HG03196 (cell line): ENCODE results near the gene SLC22A1.

Experiments used
- ATAC-seq: cut with Tn5 transposase; IDR thresholded peaks from one replicate; pipeline ENCODE4 v1.9.1; 2021; ENCODE audit not compliant: unreplicated experiment

SLC22A1 gene

DNA sequence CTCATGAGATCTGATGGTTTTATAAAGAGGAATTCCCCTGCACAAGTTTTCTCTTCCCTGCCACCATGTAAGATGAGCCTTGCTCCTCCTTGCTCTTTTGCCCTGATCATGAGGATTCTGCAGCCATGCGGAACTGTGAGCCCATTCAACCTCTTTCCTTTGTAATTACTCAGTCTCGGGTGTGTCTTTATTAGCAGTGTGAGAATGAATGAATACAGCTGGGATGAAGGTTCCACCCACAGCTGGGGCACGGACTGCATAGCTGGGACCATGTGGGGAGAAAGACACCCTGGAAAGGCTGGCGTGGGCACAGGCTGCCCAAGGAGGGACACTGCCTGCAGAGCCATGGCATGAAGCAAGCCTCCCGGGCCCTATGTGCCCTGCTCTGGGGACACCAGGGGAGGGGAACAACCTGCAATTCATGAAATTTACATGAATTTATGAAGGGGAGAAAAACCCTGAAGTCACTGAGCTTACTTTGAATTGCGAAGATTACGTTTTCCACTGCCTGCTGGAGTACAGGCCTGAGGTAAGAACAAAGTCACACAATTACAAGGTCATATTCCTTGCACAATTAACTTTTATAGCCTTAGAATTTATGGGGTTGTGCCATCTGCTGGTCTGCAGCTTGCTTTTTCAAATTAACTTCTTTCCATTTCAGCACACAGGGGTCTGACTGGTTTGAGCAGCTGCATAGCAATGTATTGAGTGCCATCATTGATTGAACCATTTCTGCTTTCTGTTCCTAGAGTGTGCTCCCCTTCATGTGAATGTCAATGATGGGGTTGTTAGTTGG, 46.2 kb downstream of the SLC22A1 start:
- ATAC-seq = no peak

DNA sequence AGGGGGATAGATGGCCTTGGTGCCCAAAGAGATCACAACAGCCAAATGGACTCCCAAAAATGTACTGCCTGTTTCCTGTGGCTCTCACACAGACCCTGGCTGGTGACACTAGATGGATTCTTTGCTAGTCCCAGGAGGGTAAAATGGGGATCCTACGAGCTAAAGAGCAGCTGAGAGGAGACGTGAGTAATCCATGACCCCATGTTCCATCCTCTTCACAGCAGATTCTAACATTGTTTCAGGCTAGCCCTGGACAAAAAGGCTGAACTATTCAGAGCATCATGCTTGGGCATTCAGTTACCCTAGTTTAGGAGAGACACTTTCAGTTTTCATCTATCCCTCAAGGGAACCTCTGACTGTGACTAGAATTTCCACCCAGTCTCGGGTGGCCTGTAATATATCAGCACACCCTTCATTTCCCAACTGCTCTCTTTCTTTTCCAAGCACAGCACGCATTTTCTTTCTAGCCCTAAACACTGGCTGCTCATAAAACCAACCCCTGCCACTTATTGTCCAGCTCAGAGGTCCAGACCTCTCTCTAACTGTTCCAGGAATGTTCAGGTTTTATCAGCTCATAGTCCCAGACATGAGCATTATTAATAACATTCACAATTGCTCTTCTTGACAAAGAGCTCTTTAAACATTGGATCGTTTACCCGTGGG, 48.5 kb downstream of the SLC22A1 start:
- no peak for ATAC-seq

DNA sequence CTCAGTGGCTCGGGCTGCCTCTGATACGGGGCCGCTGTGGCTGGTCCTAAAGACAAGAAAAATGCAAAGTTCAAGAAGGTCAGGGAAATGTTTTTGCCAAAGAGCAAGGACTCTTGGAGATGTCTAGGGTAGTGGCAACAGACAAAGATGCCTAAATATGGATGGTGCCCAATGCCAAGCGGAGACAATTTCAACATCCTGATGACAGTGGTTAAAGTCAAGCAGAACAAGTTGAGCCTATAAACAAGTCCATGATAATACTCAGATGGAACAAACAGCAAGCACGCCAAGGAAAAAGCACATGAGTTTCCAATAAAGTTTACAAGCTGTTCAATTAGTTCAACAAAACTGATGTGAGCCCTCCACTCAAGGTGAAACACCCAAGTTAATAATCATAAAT, 51.1 kb downstream of the SLC22A1 start:
- ATAC-seq = no peak

DNA sequence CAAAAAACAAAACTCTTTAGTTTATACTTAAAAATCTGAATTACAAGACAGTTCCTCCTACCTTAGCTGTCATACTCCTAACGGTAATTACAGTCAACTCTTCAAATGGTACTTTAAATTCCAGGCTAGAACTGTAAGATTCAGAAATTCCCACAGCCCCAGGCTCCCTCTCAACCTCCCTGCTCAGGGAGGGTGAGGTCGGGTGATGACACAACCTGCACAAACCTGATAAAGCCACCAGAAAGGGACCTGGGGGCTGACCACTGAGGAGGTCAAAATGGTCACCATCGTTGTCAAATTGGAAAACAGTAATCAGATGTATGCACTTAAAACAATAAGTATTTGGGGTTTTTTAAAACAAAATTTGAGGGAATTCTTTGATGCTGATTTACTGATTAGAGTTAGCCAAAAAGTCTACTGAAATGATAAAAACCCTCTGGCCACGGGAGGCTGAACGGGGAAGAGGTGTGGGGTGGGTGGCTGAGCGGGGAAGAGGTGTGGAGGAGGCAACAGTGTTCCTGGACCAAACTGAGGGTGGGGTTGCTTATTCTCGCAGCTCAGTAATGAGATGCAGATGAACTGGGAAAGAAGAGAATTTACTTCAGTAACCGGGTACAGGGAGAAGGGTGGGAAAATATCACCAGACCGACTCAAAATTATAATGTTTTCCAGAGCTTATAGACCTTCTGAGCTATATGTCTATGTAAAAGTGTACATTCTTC, 52.4 kb downstream of the SLC22A1 start:
- no peak for ATAC-seq

DNA sequence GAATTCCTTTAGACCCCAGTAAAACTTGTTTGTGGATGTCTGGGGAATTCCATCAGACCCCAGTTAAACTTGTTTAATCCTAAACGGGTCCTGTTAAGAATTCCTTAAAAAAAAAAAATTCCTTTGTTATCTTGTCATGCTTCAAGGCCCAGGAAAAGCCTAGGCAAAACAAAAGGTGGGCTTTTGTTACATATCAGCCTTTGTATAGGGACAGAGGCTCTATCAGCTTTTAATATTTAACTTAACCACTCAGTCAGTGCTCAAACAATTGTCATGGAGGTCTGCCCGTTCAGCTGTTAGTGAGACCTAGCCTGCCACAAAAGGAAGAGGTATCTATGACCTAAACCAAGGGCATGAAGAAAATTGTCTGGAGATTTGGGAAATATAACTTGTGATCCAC, 53.1 kb downstream of the SLC22A1 start:
- no peak for ATAC-seq

DNA sequence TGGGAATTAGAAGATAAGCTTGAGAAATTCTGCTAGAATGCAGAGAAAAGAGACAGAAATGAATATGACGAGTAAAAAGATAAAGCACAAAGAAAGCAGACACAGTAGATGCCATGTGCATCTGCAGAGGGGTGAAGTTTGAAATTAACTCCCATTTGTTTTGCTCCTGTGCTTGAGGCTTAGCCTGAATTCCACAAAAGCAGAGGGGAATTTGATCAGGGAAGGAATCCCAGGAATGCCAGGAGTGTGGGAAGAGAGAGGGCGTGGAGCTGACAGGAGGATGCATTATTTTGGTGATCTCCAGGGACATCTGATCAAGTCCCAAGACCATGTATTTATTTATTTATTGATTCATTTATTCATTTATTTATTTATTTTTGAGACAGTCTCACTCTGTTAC, 55.6 kb downstream of the SLC22A1 start:
- no peak for ATAC-seq

DNA sequence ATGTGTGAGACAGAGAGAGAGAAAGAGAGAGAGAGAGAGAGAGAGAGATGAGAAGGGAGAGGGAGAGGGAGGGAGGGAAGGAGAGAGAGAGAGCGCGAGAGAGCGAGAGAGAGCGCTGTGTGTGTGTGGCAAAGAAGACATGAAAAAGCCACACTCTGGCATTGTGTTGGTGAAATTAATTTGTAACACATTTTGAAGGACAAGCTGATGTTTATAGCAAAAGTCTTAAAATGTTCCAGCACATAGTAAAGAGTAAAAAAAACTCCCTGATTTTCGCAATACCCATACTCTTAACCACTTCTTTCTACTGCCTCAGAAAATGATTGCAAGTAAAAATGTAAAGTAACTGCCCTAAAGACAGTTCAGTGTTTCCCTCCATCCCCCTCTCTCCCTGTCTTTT, 56.7 kb downstream of the SLC22A1 start:
- no peak for ATAC-seq

DNA sequence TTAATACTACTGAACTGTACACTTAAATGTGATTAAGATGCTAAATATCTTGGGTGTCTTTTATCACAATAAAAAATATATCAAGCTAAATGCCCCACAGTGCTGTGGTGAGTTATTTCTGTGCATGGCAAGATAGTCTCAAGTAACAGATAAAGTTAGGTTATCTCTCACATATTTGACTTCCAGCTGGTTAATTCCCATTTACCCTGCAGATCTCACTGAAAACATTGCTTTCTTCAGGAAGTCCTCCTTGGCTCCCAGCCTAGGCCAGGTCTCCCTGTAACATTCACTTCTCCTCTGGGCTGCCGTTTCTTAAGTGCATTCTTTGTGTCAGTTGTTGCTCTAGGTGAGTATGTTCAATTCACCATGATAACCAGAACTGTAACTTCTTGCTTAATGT, 59.1 kb downstream of the SLC22A1 start:
- no peak for ATAC-seq

DNA sequence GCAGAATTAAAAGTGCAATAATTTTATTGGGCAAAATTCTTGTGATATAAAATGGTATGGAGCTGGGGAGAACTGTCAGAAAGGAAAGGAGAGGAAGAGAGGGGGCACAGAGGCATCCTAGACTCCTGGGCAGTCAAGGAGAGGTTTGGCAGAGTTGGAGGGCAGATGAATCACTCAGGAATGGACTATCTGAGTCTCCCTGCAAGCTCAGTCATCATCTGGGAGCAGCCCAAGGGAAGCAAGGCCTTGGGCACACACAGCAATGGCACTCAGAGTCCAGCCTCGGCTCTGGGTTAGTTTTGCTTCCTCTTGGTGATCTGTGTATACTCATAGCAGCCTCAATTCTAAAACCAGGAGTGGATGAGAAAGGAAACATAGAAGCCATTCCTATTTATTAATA, 67.2 kb downstream of the SLC22A1 start:
- ATAC-seq = no peak

DNA sequence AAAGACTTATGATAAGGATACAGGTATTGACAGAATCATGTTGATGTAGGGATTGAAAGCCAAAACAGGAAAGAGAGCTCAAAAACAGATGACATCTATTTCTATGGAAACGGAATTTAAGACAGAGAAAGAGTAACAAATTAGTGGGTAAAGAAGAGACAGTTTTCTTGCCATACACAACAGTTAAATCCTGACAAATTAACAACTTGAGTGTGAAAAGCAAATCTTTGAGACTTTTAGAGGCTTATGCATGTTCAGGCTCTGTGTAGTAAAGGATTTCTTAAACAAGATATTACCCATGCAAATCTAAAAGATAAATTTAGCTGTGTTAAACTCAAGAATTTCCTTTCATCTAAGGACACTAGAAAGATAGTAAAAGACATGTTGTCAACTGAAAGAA, 68.5 kb downstream of the SLC22A1 start:
- no peak for ATAC-seq

DNA sequence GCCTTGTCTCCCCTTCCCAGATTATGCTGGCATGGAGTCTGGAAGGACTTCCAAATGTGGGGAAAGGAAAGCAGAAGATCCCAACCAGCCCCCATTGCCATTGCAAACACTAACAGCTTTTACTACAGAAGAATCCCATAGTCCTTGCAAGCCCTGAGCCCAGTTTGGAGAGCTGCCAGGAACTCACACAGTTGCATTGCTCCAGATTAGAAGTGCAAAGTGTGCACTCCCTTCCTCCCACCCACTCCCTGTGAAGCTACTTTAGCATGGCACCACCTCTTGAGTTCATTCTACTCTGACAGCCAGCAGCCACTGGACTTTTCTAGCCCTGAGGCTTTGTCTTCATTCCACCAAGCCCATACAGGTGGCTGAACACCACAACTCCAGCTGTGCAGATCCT, 69.4 kb downstream of the SLC22A1 start:
- ATAC-seq = no peak

DNA sequence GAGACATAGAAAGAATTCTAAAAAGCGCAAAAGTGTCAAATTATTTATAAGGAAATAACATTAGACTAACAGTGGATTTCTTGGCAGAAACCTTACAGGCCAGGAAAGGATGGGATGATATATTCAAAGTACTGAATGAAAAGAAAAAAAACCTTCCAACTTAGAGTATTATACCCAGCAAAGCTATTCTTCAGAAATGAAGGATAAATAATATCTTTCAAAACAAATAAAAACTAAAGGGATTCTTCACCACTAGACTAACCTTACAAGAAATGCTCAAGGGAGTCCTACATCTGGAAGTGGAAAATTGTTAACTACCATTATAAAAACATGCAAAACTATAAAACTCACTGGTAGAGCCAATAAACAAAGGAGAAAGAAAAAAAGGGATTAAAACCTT, 71.2 kb downstream of the SLC22A1 start:
- no peak for ATAC-seq

DNA sequence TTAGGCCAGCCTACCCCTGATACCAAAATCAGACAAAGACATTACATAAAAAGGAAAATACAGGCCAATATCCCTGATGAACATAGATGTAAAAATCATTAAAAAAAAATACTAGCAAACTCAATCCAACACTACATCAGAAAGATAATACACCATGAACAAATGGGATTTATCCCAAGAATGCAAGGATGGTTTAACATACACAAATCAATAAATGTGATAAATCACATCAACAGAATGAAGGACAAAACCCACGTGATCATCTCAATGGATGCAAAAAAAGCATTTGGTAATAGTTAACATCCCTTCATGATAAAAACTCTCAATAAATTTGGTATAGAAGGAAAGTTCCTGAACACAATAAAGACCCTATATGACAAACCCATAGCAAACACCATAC, 73.2 kb downstream of the SLC22A1 start:
- ATAC-seq = no peak

DNA sequence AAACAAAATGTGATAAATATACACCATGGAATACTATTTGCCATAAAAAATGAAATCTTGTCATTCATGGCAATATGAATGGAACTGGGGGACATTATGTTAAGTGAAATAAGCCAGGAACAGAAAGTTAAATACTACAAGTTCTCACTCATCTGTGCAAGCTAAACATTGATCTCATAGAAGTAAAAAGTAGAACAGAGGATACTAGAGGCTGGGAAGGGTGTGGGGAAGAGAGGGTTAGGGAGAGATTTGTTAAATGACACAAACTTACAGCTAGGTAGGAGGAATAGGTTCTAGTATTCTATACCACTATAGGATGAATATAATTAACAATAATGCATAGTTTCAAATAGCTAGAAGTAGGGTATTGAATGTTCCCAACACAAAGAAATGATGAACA, 76.0 kb downstream of the SLC22A1 start:
- no peak for ATAC-seq

DNA sequence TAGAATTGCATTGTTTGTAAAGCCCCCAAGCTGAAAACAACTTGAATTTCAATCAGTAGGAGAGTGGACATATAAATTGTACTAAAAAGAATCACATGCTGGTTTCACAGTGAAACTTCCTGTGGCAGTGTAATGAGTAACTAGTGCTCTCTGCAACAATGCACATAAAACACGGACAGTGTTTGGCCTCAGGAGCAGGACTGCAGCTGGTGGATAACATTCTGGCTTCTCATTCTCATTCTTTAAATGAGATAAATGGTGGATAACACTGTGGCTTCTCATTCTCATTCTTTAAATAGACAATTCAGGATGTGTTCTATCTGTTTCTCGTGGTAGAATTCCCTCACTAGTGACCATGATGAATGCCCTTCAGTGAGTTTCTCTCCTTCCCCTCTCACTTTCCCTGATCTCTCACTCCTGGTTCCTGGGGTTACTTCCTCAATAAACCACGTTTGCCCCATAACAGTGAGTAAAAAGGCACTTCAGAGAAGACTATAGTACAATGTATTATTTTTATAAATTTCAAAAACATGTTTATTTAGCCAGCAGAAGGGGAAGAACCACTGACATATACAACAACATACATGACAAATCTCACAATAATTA, 77.1 kb downstream of the SLC22A1 start:
- ATAC-seq = peak; percentile 95

DNA sequence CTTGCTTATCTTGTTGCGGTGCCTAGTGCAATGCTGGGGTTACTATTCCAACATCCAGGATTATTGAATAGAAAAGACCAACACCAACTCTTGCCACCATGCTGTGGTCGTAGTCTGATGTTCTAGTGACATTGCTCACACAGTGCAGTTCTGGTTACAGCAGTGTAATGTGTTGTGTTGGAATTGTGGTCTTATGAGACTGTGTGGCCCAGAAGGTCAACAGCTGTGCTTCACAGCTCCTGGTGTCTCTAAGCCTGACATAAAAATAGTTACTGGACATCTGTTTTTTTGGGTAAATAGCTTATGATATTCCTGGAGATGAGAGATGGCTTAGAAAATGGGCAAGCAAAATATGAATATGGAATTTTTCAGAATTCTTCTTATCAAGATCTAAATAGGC, 79.4 kb downstream of the SLC22A1 start:
- no peak for ATAC-seq

DNA sequence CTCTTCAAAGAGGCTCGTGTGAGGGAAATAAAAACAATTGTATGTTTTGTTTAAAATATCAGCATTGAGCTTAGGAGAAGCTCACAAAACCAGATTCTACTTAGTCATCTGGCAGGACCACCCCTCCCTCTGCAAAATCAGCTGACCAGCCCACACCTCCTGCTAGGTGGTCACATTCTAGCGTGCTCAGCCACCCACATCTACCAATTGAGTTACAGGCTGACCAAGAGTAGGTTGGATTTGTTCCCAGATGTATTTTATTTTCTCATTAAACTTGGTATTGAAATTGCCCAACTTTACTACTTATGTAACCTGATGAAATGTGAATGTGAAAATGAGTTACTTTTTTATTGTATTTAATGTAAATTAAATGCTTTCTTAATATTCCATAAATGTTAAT, 80.8 kb downstream of the SLC22A1 start:
- no peak for ATAC-seq

DNA sequence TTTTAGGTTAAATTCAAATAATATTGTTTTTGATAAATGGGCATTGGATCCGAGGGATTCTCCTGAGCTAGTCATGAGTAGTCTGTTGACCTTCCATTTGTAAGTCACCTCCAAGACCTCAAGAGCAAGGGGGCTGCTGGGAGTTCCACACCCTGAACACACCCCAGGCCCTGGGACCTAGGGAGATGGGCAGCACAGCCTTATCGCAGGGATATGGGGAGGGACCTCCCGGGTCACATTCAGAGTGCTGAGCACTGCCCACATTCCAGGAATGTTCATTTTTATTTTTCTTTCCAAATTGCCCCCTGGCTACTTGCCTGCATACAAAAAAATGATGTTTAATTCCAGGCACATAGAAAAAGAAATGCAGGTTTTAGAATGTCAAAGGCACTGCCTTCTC, 81.5 kb downstream of the SLC22A1 start:
- no peak for ATAC-seq

DNA sequence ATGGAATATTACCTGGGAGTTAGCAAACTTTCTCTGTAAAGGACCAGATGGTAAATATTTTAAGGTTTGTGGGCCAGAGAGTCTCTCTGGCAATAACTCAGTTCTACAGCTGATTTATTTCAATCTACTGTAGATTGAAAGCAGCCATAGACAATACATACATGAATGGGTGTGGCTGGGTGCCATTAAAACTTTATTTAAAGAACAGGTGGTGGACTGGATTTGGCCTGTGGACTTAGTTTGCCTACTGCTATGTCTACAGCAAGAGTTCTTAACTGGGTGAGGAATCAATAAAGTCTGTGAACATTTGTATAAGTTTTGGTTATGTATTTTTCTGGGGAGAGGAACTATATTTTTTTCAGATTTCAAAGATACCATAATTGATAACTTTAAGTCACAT, 81.9 kb downstream of the SLC22A1 start:
- no peak for ATAC-seq

DNA sequence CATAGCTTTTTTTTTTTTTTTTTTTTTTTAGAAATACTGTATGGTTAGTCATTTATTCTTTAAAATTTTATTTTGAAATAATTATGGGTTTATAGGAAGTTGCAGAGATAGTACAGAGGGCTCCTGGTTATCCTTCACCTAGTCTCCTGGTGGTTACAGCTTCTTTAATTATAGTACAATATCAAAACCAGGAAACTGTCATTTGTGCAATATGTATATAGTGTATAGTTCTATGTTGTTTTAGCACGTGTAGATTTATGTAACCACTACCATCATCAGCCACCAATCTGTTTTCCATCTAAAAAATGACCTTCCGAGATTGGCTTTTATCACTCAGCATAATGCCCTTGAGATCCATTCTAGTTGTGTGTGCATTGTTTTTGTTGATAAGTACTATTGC, 82.3 kb downstream of the SLC22A1 start:
- no peak for ATAC-seq

DNA sequence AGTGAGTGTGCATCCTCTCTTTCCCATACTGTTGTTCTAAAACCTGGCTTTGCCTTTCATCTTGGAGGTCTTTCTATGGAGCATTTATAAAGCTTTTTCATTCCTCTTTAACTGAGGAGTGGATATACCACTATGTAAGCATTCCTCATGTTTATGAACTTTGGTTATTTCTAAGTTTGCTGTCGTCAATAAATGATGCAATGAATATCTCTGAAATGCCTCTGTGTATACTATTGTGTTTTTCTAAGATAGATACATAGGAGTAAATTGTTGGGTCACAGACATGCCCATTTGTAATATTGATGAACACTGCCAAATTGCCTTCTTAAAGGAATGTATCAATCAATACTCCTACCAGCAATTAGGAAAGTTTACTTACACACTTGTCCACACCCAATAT, 83.1 kb downstream of the SLC22A1 start:
- no peak for ATAC-seq

DNA sequence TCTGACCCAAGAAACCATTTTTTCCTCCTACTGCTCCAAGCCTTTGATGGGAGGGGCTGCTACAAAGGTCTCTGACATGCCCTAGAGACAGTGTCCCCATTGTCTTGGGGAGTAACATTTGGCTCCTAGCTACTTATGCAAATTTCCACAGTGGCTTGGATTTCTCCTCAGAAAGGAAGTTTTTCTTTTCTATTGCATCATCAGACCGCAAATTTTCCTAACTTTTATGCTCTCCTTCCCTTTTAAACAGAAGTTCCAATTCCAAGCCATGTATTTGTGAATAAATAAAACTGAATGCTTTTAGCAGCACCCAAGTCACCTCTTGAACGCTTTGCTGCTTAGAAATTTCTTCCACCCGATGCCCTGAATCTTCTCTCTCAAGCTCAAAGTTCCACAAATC, 86.0 kb downstream of the SLC22A1 start:
- ATAC-seq = no peak
